ENCODE data around the gene KLHL22.

The KLHL22 gene

GRCh38 chr22:20530368-20531153 is 35.0 kb upstream of the KLHL22 start:
- Histone ChIP-seq H3K27ac (no peak overlapping the region), H3K27me3 (ENCODE audit: insufficient read depth, low read depth) (no peaks in the 10 kb centered on the region), H3K4me2 (no peak overlapping the region), H3K36me3 (ENCODE audit: insufficient read depth) (no peaks in the 10 kb centered on the region), H2AFZ (ENCODE audit: low read depth) (no peak overlapping the region), H4K20me1 (ENCODE audit: insufficient read depth) (no peaks in the 10 kb centered on the region), H3K79me2 (ENCODE audit: insufficient read depth, low read depth) (peaks cover 74% of the 10 kb centered on the region), H3K4me3 (IDR thresholded peaks at IDR 0.05; ENCODE audit: insufficient read depth, low read depth, low read length) (no peak overlapping the region), H3K4me1 (ENCODE audit: low read depth, poor library complexity, severe bottlenecking) (peaks cover 42% of the 10 kb centered on the region), H3K9ac (no peak overlapping the region)
- TF ChIP-seq CTCF (conservative IDR thresholded peaks at IDR 0.05; ENCODE audit: low read depth, low read length) = no peak

- Histone ChIP-seq H3K79me2 (ENCODE audit: insufficient read depth, low read depth) (peaks cover 74% of the 10 kb centered on the region), H2AFZ (ENCODE audit: low read depth) (no peak overlapping the region), H3K36me3 (ENCODE audit: insufficient read depth) (no peaks in the 10 kb centered on the region), H3K4me1 (ENCODE audit: low read depth, poor library complexity, severe bottlenecking) (peaks cover 54% of the 10 kb centered on the region), H3K4me2 (no peak overlapping the region), H3K9ac (no peak overlapping the region), H3K27ac (no peak overlapping the region), H3K4me3 (IDR thresholded peaks at IDR 0.05; ENCODE audit: insufficient read depth, low read depth, low read length) (no peak overlapping the region), H3K27me3 (ENCODE audit: insufficient read depth, low read depth) (no peaks in the 10 kb centered on the region), H4K20me1 (ENCODE audit: insufficient read depth) (no peaks in the 10 kb centered on the region)
- no peak for TF ChIP-seq CTCF (conservative IDR thresholded peaks at IDR 0.05; ENCODE audit: low read depth, low read length)
Measured at GRCh38 chr22:20528405-20528978, 32.9 kb upstream of the KLHL22 start.

GRCh38 chr22:20526628-20527355 is 31.2 kb upstream of the KLHL22 start:
- no peak overlapping the region for H3K9ac ChIP-seq
- no peak overlapping the region for H3K4me3 ChIP-seq (IDR thresholded peaks at IDR 0.05; ENCODE audit: insufficient read depth, low read depth, low read length)
- no peak overlapping the region for H2AFZ ChIP-seq (ENCODE audit: low read depth)
- H3K27ac ChIP-seq = no peak overlapping the region; the same call in 1 of the 2 replicates
- no peaks in the 10 kb centered on the region for H4K20me1 ChIP-seq (ENCODE audit: insufficient read depth)
- TF ChIP-seq CTCF (conservative IDR thresholded peaks at IDR 0.05; ENCODE audit: low read depth, low read length) = no peak
- H3K4me1 ChIP-seq (ENCODE audit: low read depth, poor library complexity, severe bottlenecking) = peaks cover 59% of the 10 kb centered on the region
- no peak overlapping the region for H3K4me2 ChIP-seq
- H3K36me3 ChIP-seq (ENCODE audit: insufficient read depth) = no peaks in the 10 kb centered on the region
- peaks cover 78% of the 10 kb centered on the region for H3K79me2 ChIP-seq (ENCODE audit: insufficient read depth, low read depth)
- no peaks in the 10 kb centered on the region for H3K27me3 ChIP-seq (ENCODE audit: insufficient read depth, low read depth)

GRCh38 chr22:20526305-20526627 is 30.7 kb upstream of the KLHL22 start:
- peaks cover 75% of the 10 kb centered on the region for H3K79me2 ChIP-seq (ENCODE audit: insufficient read depth, low read depth)
- no peak overlapping the region for H3K4me3 ChIP-seq (IDR thresholded peaks at IDR 0.05; ENCODE audit: insufficient read depth, low read depth, low read length)
- no peaks in the 10 kb centered on the region for H4K20me1 ChIP-seq (ENCODE audit: insufficient read depth)
- peaks cover 56% of the 10 kb centered on the region for H3K4me1 ChIP-seq (ENCODE audit: low read depth, poor library complexity, severe bottlenecking)
- no peaks in the 10 kb centered on the region for H3K36me3 ChIP-seq (ENCODE audit: insufficient read depth)
- no peak for TF ChIP-seq CTCF (conservative IDR thresholded peaks at IDR 0.05; ENCODE audit: low read depth, low read length)
- H3K27me3 ChIP-seq (ENCODE audit: insufficient read depth, low read depth) = no peaks in the 10 kb centered on the region
- no peak overlapping the region for H3K9ac ChIP-seq
- no peak overlapping the region for H2AFZ ChIP-seq (ENCODE audit: low read depth)
- H3K4me2 ChIP-seq = no peak overlapping the region
- no peak overlapping the region; the same call in 1 of the 2 replicates for H3K27ac ChIP-seq

All from KMS-11 (cell line).